IPS-15b (cell line): ENCODE data around the gene SNPH.

Experiments used
- H3K27me3 ChIP-seq: one replicate; pipeline ENCODE4 v1.6.1; 2013; ENCODE audit warnings: low read length; ENCODE audit not compliant: control insufficient read depth, insufficient read depth
- H3K36me3 ChIP-seq: one replicate; pipeline ENCODE4 v1.6.1; 2013; ENCODE audit warnings: low read length; ENCODE audit not compliant: control insufficient read depth, insufficient read depth
- H3K4me1 ChIP-seq: one replicate; pipeline ENCODE4 v1.6.1; 2013; ENCODE audit warnings: mild to moderate bottlenecking, low read length; ENCODE audit not compliant: control insufficient read depth, insufficient read depth
- H3K4me3 ChIP-seq: one replicate; pipeline ENCODE4 v1.5.1; 2013; ENCODE audit warnings: low read depth, low read length
- H3K9ac ChIP-seq: one replicate; pipeline ENCODE4 v1.6.1; 2013; ENCODE audit warnings: low read depth, mild to moderate bottlenecking, low read length
- H3K9me3 ChIP-seq: one replicate; pipeline ENCODE4 v1.6.1; 2013; ENCODE audit warnings: mild to moderate bottlenecking, low read length; ENCODE audit not compliant: control insufficient read depth, insufficient read depth

SNPH gene

GRCh38 chr20:1331801-1332453 lies 65.8 kb downstream of the SNPH start:
- no peaks in the 10 kb centered on the region for H3K27me3 ChIP-seq
- no peaks in the 10 kb centered on the region for H3K36me3 ChIP-seq
- H3K4me3 ChIP-seq = no peak overlapping the region
- no peaks in the 10 kb centered on the region for H3K9me3 ChIP-seq
- H3K9ac ChIP-seq = no peak overlapping the region
- H3K4me1 ChIP-seq = no peaks in the 10 kb centered on the region

GRCh38 chr20:1332749-1333300 lies 66.7 kb downstream of the SNPH start:
- Histone ChIP-seq H3K9ac (no peak overlapping the region), H3K4me1 (no peaks in the 10 kb centered on the region), H3K36me3 (no peaks in the 10 kb centered on the region), H3K9me3 (no peaks in the 10 kb centered on the region), H3K4me3 (no peak overlapping the region), H3K27me3 (no peaks in the 10 kb centered on the region)

- Histone ChIP-seq H3K4me1 (no peaks in the 10 kb centered on the region), H3K36me3 (no peaks in the 10 kb centered on the region), H3K9me3 (no peaks in the 10 kb centered on the region), H3K4me3 (no peak overlapping the region), H3K9ac (no peak overlapping the region), H3K27me3 (no peaks in the 10 kb centered on the region)
Measured at GRCh38 chr20:1333462-1334369, 67.6 kb downstream of the SNPH start.

- Histone ChIP-seq H3K4me1 (no peaks in the 10 kb centered on the region), H3K27me3 (no peaks in the 10 kb centered on the region), H3K9ac (no peak overlapping the region), H3K4me3 (no peak overlapping the region), H3K36me3 (no peaks in the 10 kb centered on the region), H3K9me3 (no peaks in the 10 kb centered on the region)
Measured at GRCh38 chr20:1334370-1334731, 68.3 kb downstream of the SNPH start.

GRCh38 chr20:1334761-1335160 lies 68.7 kb downstream of the SNPH start:
- Histone ChIP-seq H3K9me3 (no peaks in the 10 kb centered on the region), H3K4me1 (no peaks in the 10 kb centered on the region), H3K27me3 (no peaks in the 10 kb centered on the region), H3K36me3 (no peaks in the 10 kb centered on the region), H3K9ac (no peak overlapping the region), H3K4me3 (no peak overlapping the region)

- no peaks in the 10 kb centered on the region for H3K9me3 ChIP-seq
- H3K36me3 ChIP-seq = no peaks in the 10 kb centered on the region
- no peak overlapping the region for H3K4me3 ChIP-seq
- no peaks in the 10 kb centered on the region for H3K27me3 ChIP-seq
- H3K4me1 ChIP-seq = no peaks in the 10 kb centered on the region
- no peak overlapping the region for H3K9ac ChIP-seq
Measured at GRCh38 chr20:1335961-1336698, 70.0 kb downstream of the SNPH start.

GRCh38 chr20:1336699-1337367 lies 70.7 kb downstream of the SNPH start:
- Histone ChIP-seq H3K9me3 (no peaks in the 10 kb centered on the region), H3K9ac (no peak overlapping the region), H3K4me3 (no peak overlapping the region), H3K36me3 (no peaks in the 10 kb centered on the region), H3K4me1 (no peaks in the 10 kb centered on the region), H3K27me3 (no peaks in the 10 kb centered on the region)

- Histone ChIP-seq H3K4me3 (no peak overlapping the region), H3K36me3 (no peaks in the 10 kb centered on the region), H3K9me3 (no peaks in the 10 kb centered on the region), H3K27me3 (no peaks in the 10 kb centered on the region), H3K9ac (no peak overlapping the region), H3K4me1 (no peaks in the 10 kb centered on the region)
Measured at GRCh38 chr20:1337441-1337840, 71.3 kb downstream of the SNPH start.

- no peak overlapping the region for H3K9ac ChIP-seq
- H3K27me3 ChIP-seq = no peaks in the 10 kb centered on the region
- no peak overlapping the region for H3K4me3 ChIP-seq
- no peaks in the 10 kb centered on the region for H3K9me3 ChIP-seq
- H3K4me1 ChIP-seq = no peaks in the 10 kb centered on the region
- H3K36me3 ChIP-seq = no peaks in the 10 kb centered on the region
Measured at GRCh38 chr20:1338096-1338495, 72.0 kb downstream of the SNPH start.

- no peaks in the 10 kb centered on the region for H3K36me3 ChIP-seq
- H3K9me3 ChIP-seq = no peaks in the 10 kb centered on the region
- H3K4me1 ChIP-seq = no peaks in the 10 kb centered on the region
- H3K27me3 ChIP-seq = no peaks in the 10 kb centered on the region
- no peak overlapping the region for H3K9ac ChIP-seq
- no peak overlapping the region for H3K4me3 ChIP-seq
Measured at GRCh38 chr20:1338801-1339200, 72.7 kb downstream of the SNPH start.

GRCh38 chr20:1341561-1342265 lies 75.6 kb downstream of the SNPH start:
- Histone ChIP-seq H3K9ac (no peak overlapping the region), H3K27me3 (no peaks in the 10 kb centered on the region), H3K4me3 (no peak overlapping the region), H3K9me3 (no peaks in the 10 kb centered on the region), H3K36me3 (no peaks in the 10 kb centered on the region), H3K4me1 (no peaks in the 10 kb centered on the region)
